ENCODE results near the gene HEXIM2. TPM values are rescaled to one million over a fixed set of nuclear protein-coding genes. Genes with fewer than 3 reads are reported as not detected.
"Not testable (repeated sequence)": the region's sequence is repeated elsewhere in the genome, so short reads cannot be mapped to it uniquely, and the experiment has no call there.

The HEXIM2 gene
- total RNA-seq, 2 experiments from 2014 or later: 7.8 to 8.8 TPM

- peaks cover 5% of the 10 kb centered on the region for H3K4me1 Mint-ChIP-seq (ENCODE audit: low read depth)
- no peaks in the 10 kb centered on the region for H3K9me3 Mint-ChIP-seq (ENCODE audit: insufficient read depth)
- H3K36me3 Mint-ChIP-seq (ENCODE audit: low read depth): no peaks in the 10 kb centered on the region
- no peak overlapping the region for H3K27ac Mint-ChIP-seq
- DNase-seq: no peak
- ATAC-seq: no peak
- CTCF ChIA-PET: interaction anchor here (1.2 to 15.6 kb wide), 3 partner anchors 18 to 63 kb away, joined by 3 to 365 read pairs (median 6); partner anchors contain the start of genes ACBD4 and PLCD3
- POLR2A ChIA-PET: no interaction called here
- H3K4me3 Mint-ChIP-seq: no peak overlapping the region
- no peaks in the 10 kb centered on the region for H3K27me3 Mint-ChIP-seq (ENCODE audit: low read depth)
These were observed 39.0 kb downstream of the HEXIM2 start for GRCh38 chr17:45200701-45201100.

- Mint-ChIP-seq H3K27me3 (ENCODE audit: low read depth) (no peaks in the 10 kb centered on the region), H3K4me1 (ENCODE audit: low read depth) (peaks cover 5% of the 10 kb centered on the region), H3K4me3 (no peak overlapping the region), H3K27ac (no peak overlapping the region), H3K36me3 (ENCODE audit: low read depth) (peaks cover 3% of the 10 kb centered on the region), H3K9me3 (ENCODE audit: insufficient read depth) (no peaks in the 10 kb centered on the region)
- ChIA-PET POLR2A (no interaction called here), CTCF (interaction anchor here (1.5 to 15.6 kb wide), 3 partner anchors 8 to 64 kb away, joined by 3 to 365 read pairs (median 6); partner anchors contain the start of genes ACBD4 and PLCD3)
- no peak for ATAC-seq
- no peak for DNase-seq
These were observed 39.8 kb downstream of the HEXIM2 start for GRCh38 chr17:45201457-45201856.

- H3K36me3 Mint-ChIP-seq (ENCODE audit: low read depth); H3K27ac Mint-ChIP-seq; H3K27me3 Mint-ChIP-seq (ENCODE audit: low read depth); H3K4me1 Mint-ChIP-seq (ENCODE audit: low read depth); POLR2A ChIA-PET; H3K4me3 Mint-ChIP-seq; DNase-seq; ATAC-seq; H3K9me3 Mint-ChIP-seq (ENCODE audit: insufficient read depth): not testable (repeated sequence)
- CTCF ChIA-PET: interaction anchor here (1.5 to 15.6 kb wide), 3 partner anchors 9 to 65 kb away, joined by 3 to 365 read pairs (median 6); partner anchors contain the start of genes ACBD4 and PLCD3
These were observed 40.2 kb downstream of the HEXIM2 start for GRCh38 chr17:45201880-45202279.

GRCh38 chr17:45218895-45219661 is 57.4 kb downstream of the HEXIM2 start:
- ATAC-seq: no peak
- Mint-ChIP-seq H3K36me3 (ENCODE audit: low read depth) (peaks cover 62% of the 10 kb centered on the region), H3K27me3 (ENCODE audit: low read depth) (no peaks in the 10 kb centered on the region), H3K27ac (peak overlapping the region; percentile 86), H3K4me1 (ENCODE audit: low read depth) (peaks cover 37% of the 10 kb centered on the region), H3K9me3 (ENCODE audit: insufficient read depth) (no peaks in the 10 kb centered on the region), H3K4me3 (peak overlapping the region; percentile 80)
- DNase-seq: peak; percentile 89
- POLR2A ChIA-PET: interaction anchor here (0.6 to 9.0 kb wide), 13 partner anchors 12 to 171 kb away, joined by 3 to 132 read pairs (median 4); partner anchors contain the start of gene HEXIM1
- CTCF ChIA-PET: interaction anchor here (0.7 to 14.2 kb wide), 48 partner anchors 14 to 209 kb away, joined by 3 to 410 read pairs (median 6); partner anchors contain the start of genes ACBD4, HEXIM1, MAP3K14 and NMT1

Small RNA genes lying within 50 kb of the gene (microRNA-seq; reads per million reads assigned to microRNA genes)
- not detected for gene MIR6784

Other genes starting within 250 kb of the HEXIM2 start
- not detected for gene GFAP, start 246.4 kb upstream of the HEXIM2 start, total RNA-seq
- 100 to 1,000 TPM; 104 to 113 TPM for gene KIF18B, start 214.1 kb upstream of the HEXIM2 start, total RNA-seq
- gene C1QL1, start 193.6 kb upstream of the HEXIM2 start, total RNA-seq: under 1 TPM; 0.34 to 0.68 TPM
- gene DCAKD, start 110.2 kb upstream of the HEXIM2 start, total RNA-seq: 10 to 100 TPM; 32.9 to 33.7 TPM
- 100 to 1,000 TPM; 125 to 143 TPM for gene NMT1, start 100.6 kb upstream of the HEXIM2 start, total RNA-seq
- gene PLCD3, start 29.4 kb upstream of the HEXIM2 start, total RNA-seq: 1 to 10 TPM; 4.3 to 4.6 TPM
- gene ACBD4, start 26.2 kb upstream of the HEXIM2 start, total RNA-seq: 10 to 100 TPM in 1 of 2 experiments, 1 to 10 TPM in 1; 10.0 to 12.5 TPM
- gene HEXIM1, start 13.4 kb upstream of the HEXIM2 start, total RNA-seq: 10 to 100 TPM; 29.2 to 29.4 TPM
- gene FMNL1, start 60.0 kb downstream of the HEXIM2 start, total RNA-seq: 100 to 1,000 TPM; 375 to 395 TPM
- under 1 TPM; 0.52 to 0.55 TPM for gene SPATA32, start 100.2 kb downstream of the HEXIM2 start, total RNA-seq
- gene MAP3K14, start 155.1 kb downstream of the HEXIM2 start, total RNA-seq: 10 to 100 TPM; 17.5 to 23.8 TPM